ENCODE results near the gene SORCS2. TPM values are rescaled to one million over a fixed set of nuclear protein-coding genes. Genes with fewer than 3 reads are reported as not detected.

Gene SORCS2
- total RNA-seq, 1 experiment from 2014 or later = 0.06 TPM

- CTCF ChIA-PET = no interaction called here
- POLR2A ChIA-PET (ENCODE audit: low non-redundant PET) = interaction anchor here (0.6 kb wide), 1 partner anchor 1154 kb away, joined by 6 read pairs; no protein-coding TSS in a partner anchor
- intact Hi-C loops (cut with micrococcal nuclease; ENCODE audit: unreplicated experiment) = no loop called here
- no peaks in the 10 kb centered on the region for H3K27me3 ChIP-seq (replicated peaks; ENCODE audit: insufficient read depth, low read depth, low read length, poor library complexity)
- BruUV-seq (replicated peaks) = no TSS peak
- H3K9me3 ChIP-seq (ENCODE audit: low read depth, low read length, poor library complexity, severe bottlenecking) = no peaks in the 10 kb centered on the region
- DNase-seq (ENCODE audit: low spot score) = no peak
- TF ChIP-seq EZH2 (IDR thresholded peaks at IDR 0.05; ENCODE audit: borderline replicate concordance, low read depth, low read length, poor library complexity, severe bottlenecking) = no peak
- no peak for TF ChIP-seq CTCF (conservative IDR thresholded peaks at IDR 0.05; ENCODE audit: low read depth, low read length)
- no peak overlapping the region for H3K27ac ChIP-seq (ENCODE audit: low read depth, low read length, poor library complexity, severe bottlenecking)
- H3K4me1 ChIP-seq (ENCODE audit: insufficient read depth, low read length, poor library complexity, severe bottlenecking) = no peaks in the 10 kb centered on the region
- no peaks in the 10 kb centered on the region for H3K36me3 ChIP-seq (ENCODE audit: insufficient read depth, low read length, poor library complexity, severe bottlenecking)
- no peak overlapping the region for H3K4me3 ChIP-seq (ENCODE audit: low read depth, low read length, poor library complexity, severe bottlenecking)
Observed at GRCh38 chr4:7240306-7240705, 48.0 kb downstream of the SORCS2 start.

- Histone ChIP-seq H3K4me3 (ENCODE audit: low read depth, low read length, poor library complexity, severe bottlenecking) (no peak overlapping the region), H3K9me3 (ENCODE audit: low read depth, low read length, poor library complexity, severe bottlenecking) (no peaks in the 10 kb centered on the region), H3K4me1 (ENCODE audit: insufficient read depth, low read length, poor library complexity, severe bottlenecking) (no peaks in the 10 kb centered on the region), H3K27me3 (replicated peaks; ENCODE audit: insufficient read depth, low read depth, low read length, poor library complexity) (no peaks in the 10 kb centered on the region), H3K36me3 (ENCODE audit: insufficient read depth, low read length, poor library complexity, severe bottlenecking) (no peaks in the 10 kb centered on the region), H3K27ac (ENCODE audit: low read depth, low read length, poor library complexity, severe bottlenecking) (no peak overlapping the region)
- CTCF ChIA-PET = no interaction called here
- no peak for TF ChIP-seq CTCF (conservative IDR thresholded peaks at IDR 0.05; ENCODE audit: low read depth, low read length)
- TF ChIP-seq EZH2 (IDR thresholded peaks at IDR 0.05; ENCODE audit: borderline replicate concordance, low read depth, low read length, poor library complexity, severe bottlenecking) = no peak
- intact Hi-C loops (cut with micrococcal nuclease; ENCODE audit: unreplicated experiment) = no loop called here
- no TSS peak for BruUV-seq (replicated peaks)
- POLR2A ChIA-PET (ENCODE audit: low non-redundant PET) = no interaction called here
- no peak for DNase-seq (ENCODE audit: low spot score)
Observed at GRCh38 chr4:7241597-7242125, 49.3 kb downstream of the SORCS2 start.

GRCh38 chr4:7242766-7243165 is 50.4 kb downstream of the SORCS2 start:
- Histone ChIP-seq H3K27ac (ENCODE audit: low read depth, low read length, poor library complexity, severe bottlenecking) (no peak overlapping the region), H3K9me3 (ENCODE audit: low read depth, low read length, poor library complexity, severe bottlenecking) (no peaks in the 10 kb centered on the region), H3K36me3 (ENCODE audit: insufficient read depth, low read length, poor library complexity, severe bottlenecking) (no peaks in the 10 kb centered on the region), H3K4me3 (ENCODE audit: low read depth, low read length, poor library complexity, severe bottlenecking) (no peak overlapping the region), H3K27me3 (replicated peaks; ENCODE audit: insufficient read depth, low read depth, low read length, poor library complexity) (no peaks in the 10 kb centered on the region), H3K4me1 (ENCODE audit: insufficient read depth, low read length, poor library complexity, severe bottlenecking) (no peaks in the 10 kb centered on the region)
- POLR2A ChIA-PET (ENCODE audit: low non-redundant PET) = no interaction called here
- no peak for TF ChIP-seq EZH2 (IDR thresholded peaks at IDR 0.05; ENCODE audit: borderline replicate concordance, low read depth, low read length, poor library complexity, severe bottlenecking)
- TF ChIP-seq CTCF (conservative IDR thresholded peaks at IDR 0.05; ENCODE audit: low read depth, low read length) = no peak
- BruUV-seq (replicated peaks) = no TSS peak
- CTCF ChIA-PET = no interaction called here
- no peak for DNase-seq (ENCODE audit: low spot score)
- intact Hi-C loops (cut with micrococcal nuclease; ENCODE audit: unreplicated experiment) = no loop called here

Measured in A673 (cell line).